HG03045 (cell line): Measurements from ENCODE around the gene DAB2IP.

Experiments
- ATAC-seq: cut with Tn5 transposase; IDR thresholded peaks from one replicate; pipeline ENCODE4 v1.9.1; 2021; ENCODE audit warnings: mild to moderate bottlenecking, moderate library complexity; ENCODE audit not compliant: unreplicated experiment

DAB2IP gene

DNA sequence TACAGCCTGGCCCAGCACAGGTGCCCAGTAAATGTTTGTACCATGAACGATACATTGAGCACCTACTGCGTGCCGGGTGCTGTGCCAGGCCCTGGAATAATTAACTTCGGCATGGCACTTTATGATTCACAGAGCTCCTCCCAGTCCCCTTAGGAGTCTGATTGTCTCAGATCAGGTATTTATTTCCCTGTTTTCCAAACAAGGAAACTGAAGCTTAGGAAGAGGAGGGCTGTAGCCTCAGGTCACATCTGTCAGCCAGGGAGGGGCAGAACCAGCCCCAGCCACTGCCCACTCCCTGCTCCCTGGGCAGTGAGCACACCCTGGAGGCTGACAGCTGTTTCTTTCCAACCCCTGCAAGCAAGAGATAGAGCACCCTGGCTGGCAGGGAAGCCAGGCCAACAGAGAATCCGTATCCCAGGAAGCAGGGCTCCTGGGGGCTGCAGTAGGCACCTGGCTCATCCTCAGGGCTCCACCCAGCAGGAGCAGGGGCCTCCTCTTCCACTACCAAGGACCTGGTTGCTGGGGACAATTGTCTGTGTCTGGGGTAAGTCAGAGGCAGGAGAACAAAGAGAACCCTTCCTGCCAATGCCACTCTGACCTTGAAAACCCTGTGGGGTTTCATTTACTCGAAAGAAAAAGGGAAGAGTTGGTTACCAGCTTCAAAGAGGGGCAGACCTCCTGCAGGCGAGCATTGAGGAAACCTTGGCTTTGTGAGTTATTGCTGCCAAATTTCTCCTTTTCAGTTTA is 69.0 kb downstream of the DAB2IP start:
- no peak for ATAC-seq

DNA sequence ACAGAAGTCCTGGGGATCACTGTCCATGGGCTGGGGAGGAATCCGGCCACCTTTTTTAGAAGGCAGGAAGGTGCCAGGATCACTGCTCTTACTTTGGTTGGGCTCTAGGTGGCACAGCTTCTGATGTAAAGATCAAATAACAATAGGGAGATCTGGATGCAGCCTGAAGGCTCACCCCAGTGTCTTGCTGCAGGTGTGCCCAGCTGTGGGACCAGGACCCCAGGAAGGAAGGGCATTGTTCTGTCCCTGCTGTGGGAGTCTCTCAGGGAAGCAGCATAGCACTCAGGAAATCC is 69.6 kb downstream of the DAB2IP start:
- ATAC-seq: no peak

DNA sequence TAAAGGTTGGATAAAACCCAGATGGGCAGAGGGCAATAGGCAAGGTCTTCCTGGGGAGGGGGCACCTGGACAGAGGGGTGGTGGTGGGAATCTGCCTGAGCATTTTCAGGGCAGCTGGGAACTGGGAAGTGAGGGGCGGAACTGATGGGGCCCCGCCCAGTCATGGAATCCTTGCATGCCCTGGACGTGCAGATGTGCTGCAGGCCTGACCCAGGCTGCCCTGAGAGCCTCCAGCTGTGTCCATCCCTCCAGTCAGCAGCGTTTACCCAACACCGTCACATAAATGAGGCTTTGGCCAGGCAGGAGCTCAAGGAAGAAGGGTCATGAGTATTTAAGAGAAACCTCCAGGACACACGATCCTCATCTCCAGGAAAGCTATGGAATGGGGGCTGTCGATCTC is 70.3 kb downstream of the DAB2IP start:
- no peak for ATAC-seq

DNA sequence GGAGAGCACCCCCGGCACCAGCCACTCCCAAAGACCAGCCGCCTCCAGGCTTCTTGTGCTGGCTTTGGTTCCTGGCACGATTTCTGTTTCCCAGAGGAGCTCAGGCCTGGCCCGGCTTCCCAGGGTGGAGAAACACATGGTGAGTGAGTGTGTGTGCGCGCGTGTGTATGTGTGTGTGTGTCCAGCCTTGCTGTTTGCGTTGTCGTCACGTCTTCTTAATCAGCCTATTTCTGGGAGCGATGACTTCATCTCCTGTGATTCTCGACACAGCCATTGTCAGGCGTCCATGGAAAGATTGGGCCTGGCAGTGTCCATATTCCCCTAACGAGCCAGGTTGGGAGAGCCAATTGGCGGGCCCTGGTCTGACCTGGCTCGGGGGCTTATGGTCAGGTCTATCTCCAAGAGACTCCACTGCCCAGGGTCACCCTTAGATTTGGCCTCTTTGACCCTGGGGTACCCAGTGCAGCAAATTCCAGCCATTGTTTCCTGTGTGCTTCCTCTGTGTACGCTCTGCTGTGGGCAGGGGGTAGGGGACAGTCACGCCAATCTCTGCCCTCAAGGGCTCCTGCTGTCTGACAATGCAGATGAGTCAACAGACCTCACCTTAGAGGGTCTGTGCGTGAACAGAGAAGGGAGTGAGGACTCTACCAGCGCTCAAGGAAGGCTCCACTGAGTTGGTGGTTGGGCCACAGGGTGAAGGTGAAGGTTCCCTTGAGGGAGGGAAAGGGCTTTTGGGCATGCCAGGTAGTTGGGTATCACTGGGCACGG is 73.8 kb downstream of the DAB2IP start:
- no peak for ATAC-seq

DNA sequence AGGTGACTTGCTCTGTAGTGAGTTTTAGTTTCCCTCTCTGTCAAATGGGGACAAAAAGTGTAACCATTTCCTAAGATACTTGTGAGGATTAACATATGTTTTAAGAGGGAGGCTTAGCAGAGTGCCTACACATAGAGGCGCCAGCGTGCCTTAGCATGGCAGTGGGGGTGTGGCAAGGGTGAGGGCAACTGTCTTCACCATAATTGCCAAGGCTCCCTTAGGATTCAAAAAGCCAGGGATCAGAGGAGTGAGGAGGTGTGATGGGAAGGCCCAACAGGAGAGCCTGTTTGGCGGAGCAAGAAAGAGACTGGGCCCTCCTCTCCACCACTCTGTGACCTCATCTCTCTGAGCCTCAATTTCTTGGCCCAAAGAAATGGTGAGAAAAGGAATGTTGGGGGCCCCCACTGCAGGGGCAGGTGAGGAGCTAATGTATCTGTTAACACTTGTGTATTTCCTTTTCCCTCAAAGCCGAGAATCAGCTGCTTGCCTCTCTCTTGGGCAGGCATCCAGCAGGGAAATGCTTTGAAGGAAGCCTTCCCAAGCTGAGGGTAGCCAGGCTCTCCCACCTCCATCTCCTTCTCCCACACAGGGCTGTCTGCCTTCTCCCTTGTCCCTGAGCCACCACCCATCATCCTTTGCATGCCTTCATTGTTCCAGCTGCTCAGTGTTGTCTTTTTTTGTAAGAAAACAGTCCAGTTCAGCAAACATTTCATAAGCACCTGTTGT is 76.0 kb downstream of the DAB2IP start:
- no peak for ATAC-seq

DNA sequence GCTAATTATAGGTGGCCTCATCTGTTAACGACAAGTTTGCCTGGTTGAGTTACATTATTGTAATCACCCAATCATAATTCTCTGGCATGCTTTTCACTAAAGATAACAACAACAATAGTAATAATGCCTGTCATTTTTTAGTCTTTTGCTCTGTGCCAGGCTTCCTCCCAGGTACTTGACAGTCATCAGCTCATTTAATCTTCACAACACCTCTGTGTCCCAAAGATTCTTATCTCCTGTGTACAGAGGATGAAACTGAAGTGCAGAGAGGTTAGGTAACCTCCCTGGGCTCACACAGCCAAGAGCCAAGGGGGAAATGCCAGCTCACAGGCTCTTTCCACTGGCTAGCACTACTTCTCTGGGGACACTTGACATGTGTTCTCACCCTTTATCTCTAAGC is 77.5 kb downstream of the DAB2IP start:
- ATAC-seq: no peak

DNA sequence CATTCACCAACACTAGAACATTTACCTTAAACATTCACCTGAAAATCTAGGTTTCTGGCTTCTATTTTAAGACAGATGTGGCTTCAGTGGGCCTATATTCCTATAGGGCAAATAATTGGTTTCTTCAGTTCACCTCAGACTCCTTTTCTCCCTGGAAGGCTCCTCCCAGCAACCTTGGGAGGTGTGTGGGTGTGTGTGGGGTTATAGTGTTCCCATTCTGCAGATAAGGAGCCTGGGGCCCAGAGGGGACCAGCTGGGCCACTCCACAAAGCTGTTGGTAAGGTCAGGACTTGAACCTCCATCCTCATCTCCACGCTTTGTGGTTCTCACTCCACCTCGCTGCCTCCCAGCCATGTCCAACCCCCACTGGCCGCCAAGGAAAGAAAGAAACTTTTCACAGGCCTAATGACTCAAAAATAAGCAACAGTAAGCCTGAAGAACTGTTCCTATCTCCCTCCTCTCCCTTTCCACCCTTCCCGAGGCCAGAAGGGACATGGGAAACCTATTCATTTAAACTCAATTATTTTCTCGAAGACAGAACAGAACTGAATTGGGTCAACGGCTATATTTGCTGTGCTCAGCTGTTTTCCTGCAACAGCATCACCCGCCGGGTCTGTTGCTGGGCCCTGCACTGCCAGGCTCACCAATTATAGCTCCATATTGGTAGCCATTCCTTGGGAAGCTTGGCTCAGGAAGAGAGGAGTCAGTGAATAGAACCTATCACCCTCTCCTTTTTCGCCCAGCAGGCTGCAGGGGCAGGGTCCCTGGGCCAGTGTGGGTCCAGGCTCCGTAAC is 78.5 kb downstream of the DAB2IP start:
- ATAC-seq: no peak

DNA sequence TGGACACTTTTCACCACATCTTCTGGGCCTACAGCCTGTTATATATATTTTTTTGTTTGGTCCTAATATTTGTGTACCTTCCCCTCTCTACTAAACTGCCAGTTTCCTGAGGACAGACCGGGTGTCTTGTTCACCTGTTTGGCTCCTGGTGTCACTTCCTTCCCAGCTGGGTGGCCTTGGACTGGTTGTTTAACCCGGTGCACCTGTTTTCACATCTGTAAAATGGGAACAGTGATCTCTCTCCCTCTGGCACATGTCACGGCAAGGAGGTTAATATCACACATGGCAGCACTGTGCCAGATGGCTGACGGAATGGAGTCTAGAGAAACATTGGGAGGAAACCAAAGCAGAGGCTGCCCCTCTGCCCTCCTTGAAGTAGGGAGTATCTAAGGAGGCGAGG is 79.7 kb downstream of the DAB2IP start:
- no peak for ATAC-seq

DNA sequence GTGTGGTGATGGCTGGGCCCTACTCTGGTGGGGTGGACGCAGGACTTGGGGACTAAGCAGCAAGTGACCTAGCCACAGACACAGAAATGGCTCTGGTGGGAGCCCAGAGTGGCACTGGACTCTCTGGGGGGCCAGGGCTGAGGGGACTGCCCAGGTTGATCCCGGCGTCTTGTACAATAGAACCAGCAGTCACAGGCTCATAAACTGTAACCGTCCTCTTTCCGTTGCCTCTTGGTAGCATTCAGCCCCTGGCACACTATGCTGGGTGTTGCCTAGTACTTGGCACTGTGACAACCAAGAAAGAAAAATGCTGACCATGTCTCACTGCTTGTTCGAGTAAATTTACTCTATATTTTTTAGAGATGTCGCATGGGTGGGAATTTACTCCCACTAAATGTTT is 80.5 kb downstream of the DAB2IP start:
- ATAC-seq: no peak

DNA sequence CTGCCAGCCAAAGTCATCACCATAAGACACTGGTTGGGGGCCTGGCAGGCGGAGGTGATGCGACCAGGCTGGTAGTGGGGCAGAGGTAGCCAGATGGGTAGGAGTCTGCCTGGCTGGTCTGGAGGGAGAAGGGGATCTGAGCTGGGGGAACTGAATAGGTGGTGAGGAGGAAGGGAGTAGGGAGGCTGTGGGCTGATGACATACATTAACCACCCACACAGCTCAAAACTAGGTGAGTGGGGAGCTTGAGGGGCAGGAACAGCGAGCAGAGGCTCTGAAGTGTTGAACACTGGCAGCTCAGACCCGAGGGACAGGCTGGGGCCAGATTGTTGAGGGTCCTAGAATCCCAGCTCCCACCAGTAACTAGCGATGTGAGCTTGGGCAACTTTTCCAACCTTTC is 81.0 kb downstream of the DAB2IP start:
- no peak for ATAC-seq

DNA sequence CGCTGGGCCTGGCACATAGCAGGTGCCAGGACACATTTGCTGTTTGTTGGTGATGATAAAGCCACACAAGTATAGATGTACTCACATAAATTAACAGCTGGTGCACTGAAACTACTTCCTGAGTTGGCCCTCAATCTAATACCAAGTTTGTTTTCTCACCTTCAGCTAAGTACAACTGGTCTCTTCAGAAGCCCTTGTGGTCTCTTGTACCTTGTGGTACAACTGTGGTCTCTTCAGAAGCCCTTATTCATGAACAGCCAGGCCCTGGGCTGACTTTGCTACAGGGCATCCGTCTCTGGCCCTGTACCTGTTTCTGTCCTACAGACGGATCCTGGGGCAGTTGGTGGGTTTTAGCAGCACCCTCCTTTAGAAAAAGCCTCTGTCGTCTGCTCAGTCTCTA is 81.5 kb downstream of the DAB2IP start:
- ATAC-seq: no peak

DNA sequence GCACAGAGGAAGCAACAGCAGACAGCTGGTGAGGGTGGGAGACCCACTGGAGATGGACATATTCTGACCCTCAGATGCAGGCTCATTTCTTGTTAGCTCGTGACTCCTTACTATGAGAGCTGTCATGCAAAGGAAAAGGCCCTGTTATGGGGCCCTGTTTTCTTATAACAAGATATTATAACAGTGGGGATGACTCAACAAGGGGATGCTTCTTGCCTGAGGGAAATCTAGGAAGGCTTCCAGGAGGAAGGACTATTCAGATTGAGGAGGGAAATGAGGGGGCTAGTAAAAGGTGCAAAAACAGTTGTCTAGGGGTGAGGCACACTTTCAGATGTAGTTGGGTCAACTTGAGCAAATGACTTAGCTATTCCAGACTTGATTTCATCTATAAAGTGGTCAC is 83.0 kb downstream of the DAB2IP start:
- no peak for ATAC-seq

DNA sequence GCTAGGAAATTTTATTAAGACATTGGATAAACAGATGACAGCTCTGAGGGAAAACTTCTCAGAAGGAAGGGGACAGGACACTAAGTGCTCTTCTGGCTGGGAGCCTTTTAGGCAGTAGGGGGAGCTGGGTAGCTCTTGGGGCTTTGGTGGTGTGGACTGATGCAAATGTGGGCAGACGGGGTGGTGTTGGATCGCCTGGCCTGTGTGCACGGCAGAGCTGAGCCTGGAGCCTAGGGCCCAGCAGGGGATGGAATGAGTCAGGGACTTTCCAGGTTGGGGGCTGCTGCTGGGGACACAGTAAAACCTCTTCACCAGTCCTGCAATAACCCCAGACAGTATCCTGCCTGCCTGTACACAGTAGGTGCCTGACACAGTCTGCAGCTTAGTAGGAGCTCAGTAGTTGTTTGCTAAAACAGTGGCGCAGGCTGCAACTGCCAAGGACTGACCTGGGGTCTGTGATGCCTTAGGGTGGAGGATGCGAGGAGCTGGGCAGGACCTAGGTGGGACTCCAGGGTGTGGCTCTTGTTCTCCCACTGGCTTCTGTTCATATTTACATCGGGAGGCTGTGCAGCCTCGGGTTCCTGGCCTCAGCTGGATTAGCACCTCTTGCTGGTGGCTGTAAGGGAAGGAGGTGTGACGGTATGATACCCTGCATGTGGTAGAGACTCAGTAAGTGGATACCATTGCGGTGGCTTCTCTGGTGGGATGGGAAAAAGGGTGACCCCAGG is 83.8 kb downstream of the DAB2IP start:
- no peak for ATAC-seq

DNA sequence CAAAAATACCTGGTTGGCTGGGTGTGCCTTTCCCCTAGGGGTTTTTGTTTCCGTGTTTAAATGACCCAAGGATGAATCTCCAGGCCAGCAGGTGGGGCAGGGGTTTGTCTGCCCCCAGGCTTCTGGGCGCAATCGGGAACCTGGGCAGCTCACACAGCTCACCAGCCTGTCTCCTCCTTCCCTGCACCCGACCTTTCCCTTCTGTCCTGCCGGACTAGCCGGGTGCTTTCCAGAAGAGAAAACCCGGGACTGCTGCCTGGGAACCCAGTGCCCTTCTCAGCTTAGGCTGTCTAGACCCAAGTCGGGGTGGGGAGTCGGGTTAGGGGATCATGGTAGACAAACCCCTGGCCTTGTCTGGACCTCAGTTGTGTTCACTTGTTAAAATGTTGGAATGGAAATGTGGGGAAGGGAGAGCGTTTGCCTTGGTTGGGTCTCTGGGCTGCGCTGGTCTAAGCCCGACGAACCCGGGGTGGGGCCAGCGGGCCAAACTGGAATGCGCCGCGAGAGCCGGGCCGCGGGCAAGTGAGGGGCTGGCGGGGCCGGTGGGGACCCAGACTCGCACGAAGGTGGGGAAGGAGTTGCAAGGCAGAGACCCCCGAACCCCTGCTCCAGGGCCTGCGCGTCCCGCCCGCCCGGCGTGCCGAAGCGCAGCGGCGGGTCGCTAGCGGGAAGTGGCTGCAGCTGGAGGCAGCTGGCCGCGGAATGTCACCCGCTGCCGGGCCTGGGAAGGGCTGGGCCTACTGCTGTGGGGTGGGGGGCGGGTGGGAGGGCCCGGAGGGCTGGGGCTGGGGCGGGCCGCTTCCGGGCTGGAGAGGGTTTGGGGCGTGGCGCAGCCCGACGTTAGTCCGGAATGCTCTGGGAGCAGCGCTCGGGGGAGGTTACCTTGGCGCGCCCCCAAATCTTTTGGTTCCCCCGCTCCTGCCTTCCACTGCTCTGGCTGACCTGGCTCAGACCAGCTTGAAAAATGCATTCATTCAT is 84.6 kb downstream of the DAB2IP start:
- no peak for ATAC-seq

DNA sequence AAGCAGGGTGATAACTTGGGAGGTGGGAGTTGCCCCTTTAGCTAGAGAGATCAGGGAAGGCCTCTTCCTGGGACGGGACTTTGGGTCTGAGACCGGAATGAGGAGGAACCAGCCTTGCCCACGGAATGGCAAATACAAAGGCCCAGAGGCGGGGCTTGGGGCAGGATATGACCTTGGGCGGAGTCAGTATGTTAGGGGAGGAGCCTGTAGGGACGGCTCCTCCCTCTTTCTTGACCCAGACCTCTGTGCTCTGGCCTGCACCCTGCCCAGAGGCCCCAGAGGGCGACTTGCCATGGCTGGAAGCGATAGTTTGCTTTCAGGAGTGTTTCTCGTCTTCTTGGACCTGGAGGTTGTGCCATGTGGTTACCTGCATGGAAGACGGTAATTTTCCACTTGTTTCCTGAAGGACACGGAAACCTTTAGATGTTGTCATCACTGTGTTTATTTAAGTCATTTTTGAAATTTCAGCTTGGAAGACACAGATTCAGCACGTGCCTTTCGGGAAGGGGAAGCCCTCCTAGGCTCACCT is 85.6 kb downstream of the DAB2IP start:
- ATAC-seq: no peak

DNA sequence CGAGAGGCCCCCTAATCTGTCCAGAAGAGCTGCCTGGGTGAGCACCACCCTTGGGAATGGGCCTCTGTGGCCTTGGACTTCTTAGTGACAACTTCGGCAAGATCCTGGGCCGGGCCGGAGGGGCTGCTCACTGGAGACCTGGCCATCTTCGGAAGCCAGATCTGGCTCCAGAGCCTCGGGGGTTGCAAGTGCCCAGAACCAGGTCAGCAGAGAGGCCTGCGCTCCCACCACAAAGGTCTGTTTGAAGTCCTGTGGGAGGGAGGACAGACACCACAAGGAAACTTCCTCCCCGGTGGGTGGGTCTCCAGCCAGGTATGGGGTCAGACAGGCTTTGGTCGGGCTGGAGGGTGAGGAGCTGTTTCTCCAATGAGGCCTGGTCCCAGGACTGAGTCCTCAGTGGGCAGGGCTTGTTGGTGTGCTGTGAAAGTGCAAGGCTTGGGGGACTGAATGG is 86.1 kb downstream of the DAB2IP start:
- ATAC-seq: no peak

DNA sequence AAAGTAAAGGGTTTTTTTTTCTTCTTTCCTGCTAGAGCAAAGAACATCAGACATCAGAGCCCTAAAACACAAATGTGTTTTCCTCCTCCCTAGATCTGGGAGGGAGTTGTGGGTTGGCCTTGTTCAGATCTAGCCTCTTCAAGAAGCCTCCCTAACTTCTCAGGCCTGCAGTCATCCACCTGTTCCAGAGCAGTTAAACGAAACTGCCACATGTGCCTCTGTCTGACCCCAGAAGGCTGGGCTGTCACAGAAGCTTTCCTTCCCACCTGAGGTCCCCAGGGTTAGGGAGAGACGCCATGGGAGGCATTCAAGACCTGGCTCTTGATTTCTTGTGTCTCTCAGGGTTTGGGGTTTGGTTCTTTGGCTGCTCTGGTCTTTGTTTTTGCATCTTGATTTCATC is 87.0 kb downstream of the DAB2IP start:
- ATAC-seq: no peak

DNA sequence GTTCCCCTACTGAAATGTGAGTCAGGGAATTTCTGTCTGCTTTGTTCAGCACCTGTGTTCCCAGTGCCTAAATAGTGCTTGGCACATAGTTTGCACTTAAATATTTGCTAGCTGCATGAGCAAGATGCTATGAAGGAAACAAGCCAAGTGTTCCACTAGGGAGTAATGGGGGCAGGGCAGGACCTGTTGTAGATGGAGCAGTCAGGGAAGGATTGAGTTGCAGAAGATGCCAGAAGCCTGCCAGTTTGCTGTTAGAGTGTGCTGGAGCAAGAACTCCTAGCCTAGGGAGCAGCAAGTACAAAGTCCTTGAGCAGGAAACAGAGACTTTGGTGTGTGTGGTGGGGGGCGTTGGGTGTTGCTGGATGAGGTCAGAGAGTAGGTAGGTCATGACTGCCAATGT is 87.5 kb downstream of the DAB2IP start:
- ATAC-seq: no peak

DNA sequence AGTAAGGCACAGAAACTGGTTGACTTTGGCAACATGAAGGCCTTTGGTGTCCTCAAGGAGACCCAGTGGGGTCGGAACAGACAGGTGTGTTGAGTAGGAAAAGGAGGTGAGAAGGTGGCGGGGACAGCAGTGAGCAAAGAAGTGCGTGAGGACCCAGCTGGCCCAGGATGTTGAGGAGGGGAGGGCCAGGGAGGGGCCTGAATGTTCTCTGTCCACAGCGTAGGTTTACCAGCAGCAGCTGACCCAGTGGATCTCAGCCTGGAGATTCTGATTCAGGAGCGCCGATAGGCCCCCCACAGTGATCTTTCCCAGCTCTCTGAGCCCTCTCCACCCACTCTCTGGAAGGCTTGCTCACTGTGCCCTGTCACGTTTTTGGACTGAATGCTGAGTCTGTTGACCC is 88.5 kb downstream of the DAB2IP start:
- ATAC-seq: no peak
